ENCODE data around the gene PLPP3. TPM values are rescaled to one million over a fixed set of nuclear protein-coding genes. Genes with fewer than 3 reads are reported as not detected.

The PLPP3 gene
- total RNA-seq, 1 experiment from 2014 or later = 3.5 TPM

DNA sequence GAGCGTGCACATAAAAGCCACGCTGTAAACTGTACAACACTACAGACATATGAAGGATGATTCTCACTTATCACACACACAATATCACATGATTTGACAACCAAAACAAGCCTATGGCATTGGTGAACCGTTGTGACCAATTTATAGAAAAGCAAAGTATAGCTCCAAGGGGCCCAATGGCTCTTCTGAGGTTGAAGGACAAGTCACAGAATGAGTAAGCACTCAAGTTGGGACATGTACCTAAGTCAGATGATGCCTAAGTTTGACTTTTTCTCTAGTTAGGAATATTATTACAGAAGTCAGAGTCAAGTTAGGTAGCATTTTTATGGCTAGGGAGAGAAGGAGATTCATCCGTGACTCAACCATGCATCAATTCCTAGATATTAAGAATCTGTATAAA lies 45.7 kb downstream of the PLPP3 start:
- DNase-seq (ENCODE audit: low read depth) = no peak
- in situ Hi-C loops (cut with HindIII; ENCODE audit: low pct_unique_long_range_greater_than_20kb, low sequenced_read_pairs) = no loop called here

DNA sequence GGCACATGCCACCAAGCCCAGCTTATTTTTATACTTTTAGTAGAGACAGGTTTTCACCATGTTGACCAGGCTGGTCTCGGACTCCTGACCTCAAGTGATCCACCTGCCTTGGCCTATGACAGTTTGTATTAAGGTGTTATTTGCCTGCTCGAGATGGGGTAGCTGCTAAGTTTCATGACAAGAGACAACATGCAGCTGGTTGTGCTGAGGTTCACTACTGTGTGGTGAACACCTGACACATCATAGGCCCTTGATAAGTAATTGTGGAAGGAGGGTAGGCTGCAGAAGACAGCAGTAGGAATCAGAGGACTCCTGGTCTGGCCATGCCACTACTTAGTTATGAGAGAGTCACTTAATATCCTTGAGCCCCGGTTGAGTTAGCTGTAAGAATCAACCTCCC lies 46.2 kb downstream of the PLPP3 start:
- in situ Hi-C loops (cut with HindIII; ENCODE audit: low pct_unique_long_range_greater_than_20kb, low sequenced_read_pairs) = no loop called here

GRCh38 chr1:56532350-56532683 lies 47.0 kb downstream of the PLPP3 start:
- in situ Hi-C loops (cut with HindIII; ENCODE audit: low pct_unique_long_range_greater_than_20kb, low sequenced_read_pairs) = no loop called here
- DNase-seq (ENCODE audit: low read depth) = no peak

More for the DNA sequence above, 46.2 kb downstream of the PLPP3 start:
- DNase-seq (ENCODE audit: low read depth) = no peak

DNA sequence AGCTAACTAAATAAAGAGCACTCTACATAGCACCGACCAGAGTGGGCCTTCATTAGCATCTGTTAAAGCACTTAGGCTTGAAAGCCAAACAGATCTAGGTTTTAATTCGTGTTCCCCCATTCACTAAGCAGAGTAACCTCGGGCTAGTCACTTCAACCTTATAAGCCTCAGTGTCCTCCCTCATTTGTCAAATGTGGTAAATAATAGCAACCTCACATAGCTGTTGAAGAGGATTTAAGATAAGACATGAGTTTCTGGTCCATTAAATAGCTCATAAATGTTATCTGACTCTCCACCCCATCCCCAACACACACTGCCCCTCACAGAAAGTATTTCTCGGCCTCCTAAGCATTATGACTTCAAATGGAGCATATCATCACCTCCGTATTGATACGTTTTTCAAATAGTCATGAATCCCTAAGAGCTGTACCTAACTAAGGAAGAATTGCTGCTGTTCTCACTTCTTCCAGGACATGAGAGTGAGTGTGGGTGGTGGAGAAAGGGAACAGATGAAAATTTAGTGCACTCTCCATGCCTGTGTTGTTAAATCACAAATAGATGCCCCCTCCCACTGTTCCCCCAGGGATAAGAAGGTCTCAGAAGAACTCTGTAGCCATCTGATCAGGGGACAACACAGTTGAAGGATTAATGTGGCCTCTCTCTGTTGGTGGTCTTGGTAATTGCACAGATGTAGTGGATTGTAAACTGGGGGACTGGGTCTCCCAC lies 47.6 kb downstream of the PLPP3 start:
- DNase-seq (ENCODE audit: low read depth) = no peak
- in situ Hi-C loops (cut with HindIII; ENCODE audit: low pct_unique_long_range_greater_than_20kb, low sequenced_read_pairs) = no loop called here

- in situ Hi-C loops (cut with HindIII; ENCODE audit: low pct_unique_long_range_greater_than_20kb, low sequenced_read_pairs) = no loop called here
- DNase-seq (ENCODE audit: low read depth) = no peak
Measured at GRCh38 chr1:56529801-56530200, 49.6 kb downstream of the PLPP3 start.

GRCh38 chr1:56527548-56528302 lies 51.6 kb downstream of the PLPP3 start:
- in situ Hi-C loops (cut with HindIII; ENCODE audit: low pct_unique_long_range_greater_than_20kb, low sequenced_read_pairs) = no loop called here

DNA sequence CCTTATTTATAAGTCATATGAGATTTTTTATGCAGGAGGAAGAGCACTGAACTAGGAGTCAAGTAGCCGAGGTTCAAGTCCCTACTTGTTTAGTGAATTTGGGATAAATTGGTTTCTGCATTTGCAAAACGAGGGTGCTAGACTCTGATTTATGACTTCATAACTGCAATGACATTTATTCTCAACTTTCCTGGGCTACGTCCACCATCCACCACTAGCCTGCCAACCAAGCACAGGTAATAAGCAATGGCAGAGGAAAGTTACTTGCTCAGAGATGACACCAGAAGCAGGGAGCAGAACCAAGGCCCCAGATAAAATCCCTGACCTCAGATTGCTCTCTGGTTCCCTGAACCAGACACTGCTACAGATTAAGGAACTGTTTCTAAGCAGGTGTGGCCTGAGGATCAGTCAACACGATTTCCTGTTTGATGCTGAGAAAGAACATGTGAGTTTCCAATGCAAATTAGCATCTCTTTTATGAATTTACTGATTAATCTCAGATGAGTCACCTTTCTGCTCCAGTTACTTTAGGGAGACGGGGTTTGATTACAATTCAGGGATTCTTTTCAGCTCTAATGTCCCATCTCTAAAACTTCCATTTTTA lies 52.7 kb downstream of the PLPP3 start:
- in situ Hi-C loops (cut with HindIII; ENCODE audit: low pct_unique_long_range_greater_than_20kb, low sequenced_read_pairs) = no loop called here
- no peak for DNase-seq (ENCODE audit: low read depth)

More at GRCh38 chr1:56527548-56528302, 51.6 kb downstream of the PLPP3 start:
- DNase-seq (ENCODE audit: low read depth) = no peak

GRCh38 chr1:56525489-56526041 lies 53.8 kb downstream of the PLPP3 start:
- no peak for DNase-seq (ENCODE audit: low read depth)
- in situ Hi-C loops (cut with HindIII; ENCODE audit: low pct_unique_long_range_greater_than_20kb, low sequenced_read_pairs) = no loop called here

DNA sequence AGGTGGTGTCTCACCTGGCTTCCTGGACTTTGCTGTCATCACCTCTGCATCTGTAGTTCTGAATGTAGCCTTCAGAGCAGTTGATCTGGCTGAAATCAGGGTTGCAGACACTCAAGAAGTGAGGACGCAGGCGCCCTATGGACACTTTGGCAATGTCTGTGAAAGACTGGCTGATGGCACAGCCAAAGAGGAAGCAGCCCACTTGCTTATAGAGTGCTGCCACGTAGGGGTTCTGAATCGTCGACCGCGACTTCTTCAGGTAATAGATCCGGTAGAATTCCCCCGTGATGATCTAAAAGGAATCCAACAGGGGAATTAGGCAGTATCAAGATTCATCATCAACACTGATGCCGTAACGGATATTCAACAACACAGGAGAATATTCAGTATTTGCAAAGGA lies 55.1 kb downstream of the PLPP3 start:
- no peak for DNase-seq (ENCODE audit: low read depth)
- in situ Hi-C loops (cut with HindIII; ENCODE audit: low pct_unique_long_range_greater_than_20kb, low sequenced_read_pairs) = no loop called here

DNA sequence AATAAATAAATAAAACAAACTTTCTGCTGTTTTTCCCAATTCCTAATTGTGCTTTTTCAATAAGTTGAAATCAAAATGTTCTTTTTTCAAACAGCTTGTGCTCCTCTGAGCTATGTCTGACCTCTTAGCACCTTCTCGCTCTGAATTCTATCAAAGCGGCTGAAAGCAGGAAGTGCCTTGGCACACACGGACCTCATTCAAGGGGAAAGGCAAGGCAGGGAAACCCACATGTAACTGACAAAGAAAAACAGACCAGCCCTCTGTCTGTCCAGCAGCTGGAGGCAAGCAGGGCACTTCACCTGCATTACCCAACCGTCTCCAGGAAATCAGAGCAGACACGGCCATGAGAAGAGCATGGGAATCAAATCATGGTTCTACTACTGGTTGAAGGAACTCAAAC lies 56.7 kb downstream of the PLPP3 start:
- in situ Hi-C loops (cut with HindIII; ENCODE audit: low pct_unique_long_range_greater_than_20kb, low sequenced_read_pairs) = no loop called here
- DNase-seq (ENCODE audit: low read depth) = no peak

DNA sequence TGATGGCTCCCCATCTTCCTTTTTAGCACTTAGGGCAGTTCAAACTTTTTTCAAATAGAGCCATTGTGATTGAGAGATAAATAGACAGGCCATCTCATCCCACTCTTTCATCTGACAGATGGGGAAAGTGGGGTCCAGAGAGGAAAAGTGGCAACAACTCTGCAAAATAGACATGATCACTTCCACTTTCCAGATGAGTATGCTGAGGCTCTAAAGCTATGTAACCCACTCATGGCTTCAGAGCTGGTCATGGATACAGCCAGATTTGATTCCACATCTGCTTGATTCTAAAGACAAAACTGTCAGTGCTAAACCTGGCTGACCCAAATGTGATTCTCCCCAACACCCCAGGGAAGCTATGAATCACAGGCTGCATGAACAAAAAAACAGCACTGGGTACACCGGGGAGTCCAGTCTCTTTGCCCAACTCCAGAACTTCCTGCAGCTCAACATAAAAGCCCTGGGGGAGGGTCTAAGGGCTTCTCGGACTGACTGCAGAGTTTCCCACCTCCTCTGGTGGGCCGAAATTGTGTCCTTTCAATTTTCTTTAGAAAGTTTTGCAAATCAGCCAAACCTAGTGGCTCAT lies 59.3 kb downstream of the PLPP3 start:
- no peak for DNase-seq (ENCODE audit: low read depth)
- in situ Hi-C loops (cut with HindIII; ENCODE audit: low pct_unique_long_range_greater_than_20kb, low sequenced_read_pairs) = no loop called here

- in situ Hi-C loops (cut with HindIII; ENCODE audit: low pct_unique_long_range_greater_than_20kb, low sequenced_read_pairs) = no loop called here
- no peak for DNase-seq (ENCODE audit: low read depth)
Measured at GRCh38 chr1:56517404-56518130, 61.8 kb downstream of the PLPP3 start.

GRCh38 chr1:56516539-56517252 lies 62.7 kb downstream of the PLPP3 start:
- in situ Hi-C loops (cut with HindIII; ENCODE audit: low pct_unique_long_range_greater_than_20kb, low sequenced_read_pairs) = no loop called here
- DNase-seq (ENCODE audit: low read depth) = peak; percentile 11

GRCh38 chr1:56515898-56516538 lies 63.3 kb downstream of the PLPP3 start:
- in situ Hi-C loops (cut with HindIII; ENCODE audit: low pct_unique_long_range_greater_than_20kb, low sequenced_read_pairs) = no loop called here
- DNase-seq (ENCODE audit: low read depth) = no peak

DNA sequence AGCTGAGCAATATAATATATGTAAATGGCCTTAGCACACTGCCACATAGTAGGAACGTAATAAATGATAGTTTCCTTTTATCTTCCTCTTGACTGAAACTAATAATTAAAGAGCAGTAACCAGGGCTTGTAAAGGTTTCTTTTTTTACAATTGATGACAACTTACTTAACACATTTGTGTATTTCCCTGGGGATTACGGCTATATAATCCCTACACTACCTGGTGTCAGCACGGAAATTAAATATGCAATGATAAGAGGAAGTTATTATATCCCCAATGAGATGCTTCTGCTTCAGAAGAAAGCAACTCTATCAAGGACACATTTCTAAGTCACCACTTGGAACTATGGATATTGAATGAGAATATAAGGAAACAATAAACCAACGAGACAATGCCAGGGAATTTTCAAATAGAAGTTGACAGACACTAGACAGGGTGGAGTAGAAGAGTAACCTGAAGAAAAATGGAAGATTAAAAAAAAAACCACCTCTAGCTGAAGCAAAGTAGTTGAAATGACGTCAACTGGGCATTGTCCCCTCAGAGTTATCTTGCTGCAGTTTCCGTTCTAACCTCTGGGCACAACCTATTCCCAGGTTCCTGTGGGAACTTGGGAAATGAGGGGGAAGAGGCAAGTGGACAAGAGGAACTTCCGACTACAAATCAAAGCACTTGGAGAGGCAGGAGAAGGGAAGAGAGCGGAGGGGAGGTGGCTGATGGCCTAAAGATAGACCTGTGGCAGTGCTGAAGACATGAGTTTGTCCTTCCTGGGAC lies 66.5 kb downstream of the PLPP3 start:
- in situ Hi-C loops (cut with HindIII; ENCODE audit: low pct_unique_long_range_greater_than_20kb, low sequenced_read_pairs) = no loop called here
- DNase-seq (ENCODE audit: low read depth) = no peak

DNA sequence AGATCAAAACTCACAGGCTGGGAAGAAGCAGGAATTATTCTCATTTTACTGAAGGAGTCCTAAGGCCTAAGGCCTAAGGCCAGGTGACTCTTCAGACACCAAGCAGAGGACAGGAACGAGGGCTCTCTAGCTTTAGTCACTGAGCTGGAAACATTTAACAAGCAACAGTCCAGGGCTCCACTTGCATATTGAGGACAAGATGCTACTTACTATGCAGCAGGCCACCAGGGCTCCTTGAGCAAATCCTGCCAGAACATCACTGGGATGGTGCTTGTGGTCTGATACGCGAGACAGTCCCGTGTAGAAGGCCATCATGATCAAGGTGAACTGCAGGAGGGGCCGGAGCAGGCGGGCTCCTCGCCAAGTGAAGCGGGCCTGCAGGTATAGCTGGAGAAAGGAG lies 67.6 kb downstream of the PLPP3 start:
- in situ Hi-C loops (cut with HindIII; ENCODE audit: low pct_unique_long_range_greater_than_20kb, low sequenced_read_pairs) = no loop called here
- no peak for DNase-seq (ENCODE audit: low read depth)

DNA sequence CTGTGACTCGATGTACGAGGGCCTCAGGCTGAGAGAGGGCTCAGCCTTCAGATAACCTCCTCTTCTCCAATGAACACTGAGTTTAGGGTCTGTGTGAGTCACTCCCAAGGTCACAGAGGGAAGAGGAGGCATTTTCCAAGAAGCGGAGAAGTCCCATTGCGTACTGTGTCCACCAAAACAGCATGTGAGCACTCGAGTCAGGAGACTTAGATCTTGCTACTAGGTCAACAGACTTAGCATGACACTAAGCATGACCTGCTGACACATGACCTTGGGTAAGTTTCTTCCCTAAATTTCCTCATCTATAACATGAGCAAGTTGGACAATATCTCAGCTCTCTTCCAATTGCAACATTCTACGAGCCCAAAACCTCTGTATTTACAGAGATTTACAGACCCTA lies 68.0 kb downstream of the PLPP3 start:
- in situ Hi-C loops (cut with HindIII; ENCODE audit: low pct_unique_long_range_greater_than_20kb, low sequenced_read_pairs) = no loop called here
- DNase-seq (ENCODE audit: low read depth) = no peak
